K562 (cell line): ENCODE data around the gene ATP5MG. TPM values are rescaled to one million over a fixed set of nuclear protein-coding genes. Genes with fewer than 3 reads are reported as not detected.

ENCODE experiments used
- BDP1 ChIP-seq: IDR thresholded peaks from 3 replicates; pipeline ENCODE4 v1.6.1; 2011; ENCODE audit not compliant: insufficient read length, insufficient read depth
- EHMT2 ChIP-seq: fragments of 450-650 bp; IDR thresholded peaks from 2 replicates; pipeline ENCODE4 v1.6.1; 2018; ENCODE audit warnings: antibody characterized with exemption
- ELF1 ChIP-seq: fragments of 200-800 bp; sonication (Bioruptor generic); IDR thresholded peaks from 2 replicates; pipeline ENCODE4 v1.6.1; 2016; ENCODE audit warnings: missing genetic modification characterization, missing compliant biosample characterization
- HDAC2 ChIP-seq: fragments of 450-650 bp; IDR thresholded peaks from 2 replicates; pipeline ENCODE4 v1.6.1; 2016; ENCODE audit warnings: mild to moderate bottlenecking
- HNRNPLL ChIP-seq: fragments of 200-400 bp; formaldehyde crosslinking; IDR thresholded peaks from 2 replicates; pipeline ENCODE4 v1.6.1; 2017; ENCODE audit warnings: low read length, low read depth, mild to moderate bottlenecking; ENCODE audit not compliant: poor library complexity, severe bottlenecking
- KLF10 ChIP-seq: fragments of 250-450 bp; sonication (Bioruptor Pico); IDR thresholded peaks from 2 replicates; pipeline ENCODE4 v1.6.1; 2021; ENCODE audit warnings: matching md5 sums
- MAFK ChIP-seq: IDR thresholded peaks from 2 replicates; pipeline ENCODE4 v1.6.1; 2011; ENCODE audit warnings: low read length, improper control_type of control experiment
- MBD2 ChIP-seq: sonication (generic); IDR thresholded peaks from 2 replicates; pipeline ENCODE4 v1.6.1; 2016; ENCODE audit warnings: low read depth, borderline replicate concordance
- NR3C1 ChIP-seq: sonication (generic); formaldehyde crosslinking; IDR thresholded peaks from 2 replicates; pipeline ENCODE4 v1.8.1; 2022; ENCODE audit warnings: missing genetic modification reagents
- PHB2 ChIP-seq: fragments of 450-650 bp; IDR thresholded peaks from 2 replicates; pipeline ENCODE4 v1.6.1; 2017; ENCODE audit warnings: low read depth
- RUNX1 ChIP-seq: sonication (generic); IDR thresholded peaks from 2 replicates; pipeline ENCODE4 v1.6.1; 2016; ENCODE audit warnings: antibody characterized with exemption, low read depth
- SUPT5H ChIP-seq: fragments of 450-650 bp; IDR thresholded peaks from 2 replicates; pipeline ENCODE4 v1.6.1; 2016
- ZBTB7A ChIP-seq: IDR thresholded peaks from 2 replicates; pipeline ENCODE4 v1.6.1; 2011; ENCODE audit warnings: low read depth, mild to moderate bottlenecking, low read length, moderate library complexity, borderline replicate concordance; ENCODE audit not compliant: control insufficient read depth
- ZNF224 ChIP-seq: sonication (generic); formaldehyde crosslinking; IDR thresholded peaks from 2 replicates; pipeline ENCODE4 v1.8.0; 2022; ENCODE audit warnings: mild to moderate bottlenecking, missing genetic modification reagents
- ZNF263 ChIP-seq: sonication (generic); formaldehyde crosslinking; IDR thresholded peaks from 2 replicates; pipeline ENCODE4 v1.8.0; 2022; ENCODE audit warnings: mild to moderate bottlenecking, missing genetic modification reagents, borderline replicate concordance
- ZNF324 ChIP-seq: fragments of 250-450 bp; sonication (Bioruptor Pico); IDR thresholded peaks from 2 replicates; pipeline ENCODE4 v1.4.0; 2020; ENCODE audit warnings: mild to moderate bottlenecking
- ZNF764 ChIP-seq: fragments of 250-450 bp; sonication (Bioruptor Pico); IDR thresholded peaks from 2 replicates; pipeline ENCODE4 v1.4.0; 2020; ENCODE audit warnings: low read depth, mild to moderate bottlenecking, moderate library complexity
- ZSCAN32 ChIP-seq: fragments of 450-650 bp; formaldehyde crosslinking; IDR thresholded peaks from 2 replicates; pipeline ENCODE4 v1.4.0; 2020; ENCODE audit warnings: mild to moderate bottlenecking, moderate library complexity
- ZZZ3 ChIP-seq: fragments of 450-650 bp; IDR thresholded peaks from 2 replicates; pipeline ENCODE4 v1.6.1; 2016; ENCODE audit warnings: antibody characterized with exemption, mild to moderate bottlenecking, moderate library complexity
- polyA plus RNA-seq, 8 experiments: library from polyadenylated mRNA; depleted of rRNA in 4 of 8; stranded (reverse) in 5 of 8; unstranded in 3 of 8; fragments of >200 nt; fragmentation: Nextera tagmentation in 2 of 8; fragmentation: Illumina TruSeq in 1 of 8; extraction: Ambion mirVana in 2 of 8; extraction: Trizol in 1 of 8; gene quantifications; 2 replicates each; pipeline versions ENCODE4 v1.2.1 to v1.2.3, GENCODE V29; 2011 to 2014; ENCODE audit warnings: inconsistent platforms in 1 of 8, missing spikeins in 1 of 8
- total RNA-seq, 7 experiments: library from RNA; depleted of rRNA in 6 of 7; stranded (reverse); fragments of >200 nt in 6 of 7; fragmentation: Illumina TruSeq in 2 of 7; extraction: Trizol in 2 of 7; gene quantifications; 2 replicates each; pipeline versions ENCODE4 v1.2.1 to v1.2.3, GENCODE V29; 2011 to 2021; ENCODE audit warnings: low replicate concordance in 1 of 7
- TF ChIP-seq, protein P1 (sequence below): fragments of 450-650 bp; formaldehyde crosslinking; conservative IDR thresholded peaks from 2 replicates; pipeline ENCODE4 v1.4.0; 2022; ENCODE audit warnings: mild to moderate bottlenecking, missing genetic modification characterization
- TF ChIP-seq, protein P2 (sequence below): fragments of 250-450 bp; sonication (Bioruptor Pico); IDR thresholded peaks from 2 replicates; pipeline ENCODE4 v1.8.0; 2021; ENCODE audit warnings: borderline replicate concordance, mild to moderate bottlenecking, moderate library complexity; ENCODE audit not compliant: poor library complexity, severe bottlenecking
- TF ChIP-seq, protein P3 (sequence below): fragments of 250-450 bp; sonication (Bioruptor Pico); IDR thresholded peaks from 2 replicates; pipeline ENCODE4 v1.6.1; 2021; ENCODE audit warnings: mild to moderate bottlenecking
- TF ChIP-seq, protein P4 (sequence below): fragments of 450-650 bp; formaldehyde crosslinking; IDR thresholded peaks from 2 replicates; pipeline ENCODE4 v1.4.0; 2020; ENCODE audit warnings: mild to moderate bottlenecking, moderate library complexity
- TF ChIP-seq, protein P5 (sequence below): fragments of 200-800 bp; sonication (Bioruptor generic); IDR thresholded peaks from 2 replicates; pipeline ENCODE4 v1.6.1; 2017; ENCODE audit warnings: missing genetic modification characterization, missing compliant biosample characterization
- TF ChIP-seq, protein P6 (sequence below): fragments of 450-650 bp; IDR thresholded peaks from 2 replicates; pipeline ENCODE4 v1.6.1; 2018; ENCODE audit warnings: mild to moderate bottlenecking, low read depth; ENCODE audit not compliant: partially characterized antibody

Gene ATP5MG
- total and polyA plus RNA-seq, 9 of the 15 experiments (the other 6 are each of a cell fraction or from before 2014, with no cell fraction given) = 301 to 2,138 (median 434) TPM

DNA sequence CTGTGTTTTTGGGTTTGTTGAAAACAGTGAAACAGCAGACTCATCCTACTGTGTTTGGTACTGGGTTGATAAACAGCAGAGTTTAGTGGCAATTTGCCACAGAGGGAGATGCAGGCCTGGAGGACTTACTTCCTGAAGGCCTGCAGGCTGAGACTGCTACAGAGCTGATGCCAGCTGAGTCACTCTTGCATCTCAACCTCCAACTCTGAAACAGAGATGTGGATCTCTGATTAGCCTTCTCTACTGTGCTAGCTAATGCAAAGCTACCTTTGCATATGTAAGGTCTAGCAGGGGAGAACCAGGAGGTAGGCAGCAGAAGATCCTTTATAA, 14.3 kb downstream of the ATP5MG start (continued):
- TF ChIP-seq ZNF324 = no peak; the same call in 1 of the 2 replicates
- TF ChIP-seq ZZZ3 = no peak
- TF ChIP-seq, protein P1, sequence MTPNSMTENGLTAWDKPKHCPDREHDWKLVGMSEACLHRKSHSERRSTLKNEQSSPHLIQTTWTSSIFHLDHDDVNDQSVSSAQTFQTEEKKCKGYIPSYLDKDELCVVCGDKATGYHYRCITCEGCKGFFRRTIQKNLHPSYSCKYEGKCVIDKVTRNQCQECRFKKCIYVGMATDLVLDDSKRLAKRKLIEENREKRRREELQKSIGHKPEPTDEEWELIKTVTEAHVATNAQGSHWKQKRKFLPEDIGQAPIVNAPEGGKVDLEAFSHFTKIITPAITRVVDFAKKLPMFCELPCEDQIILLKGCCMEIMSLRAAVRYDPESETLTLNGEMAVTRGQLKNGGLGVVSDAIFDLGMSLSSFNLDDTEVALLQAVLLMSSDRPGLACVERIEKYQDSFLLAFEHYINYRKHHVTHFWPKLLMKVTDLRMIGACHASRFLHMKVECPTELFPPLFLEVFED = no peak
- TF ChIP-seq MBD2 = peak; percentile 51; the same call in 1 of the 2 replicates
- TF ChIP-seq RUNX1 = peak; percentile 57; the same call in 1 of the 2 replicates
- TF ChIP-seq ZNF224 = no peak
- peak; percentile 99 for TF ChIP-seq HDAC2
- TF ChIP-seq HNRNPLL = no peak
- TF ChIP-seq, protein P2, sequence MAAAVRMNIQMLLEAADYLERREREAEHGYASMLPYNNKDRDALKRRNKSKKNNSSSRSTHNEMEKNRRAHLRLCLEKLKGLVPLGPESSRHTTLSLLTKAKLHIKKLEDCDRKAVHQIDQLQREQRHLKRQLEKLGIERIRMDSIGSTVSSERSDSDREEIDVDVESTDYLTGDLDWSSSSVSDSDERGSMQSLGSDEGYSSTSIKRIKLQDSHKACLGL (CRISPR knock-in tag) = no peak
- TF ChIP-seq, protein P3, sequence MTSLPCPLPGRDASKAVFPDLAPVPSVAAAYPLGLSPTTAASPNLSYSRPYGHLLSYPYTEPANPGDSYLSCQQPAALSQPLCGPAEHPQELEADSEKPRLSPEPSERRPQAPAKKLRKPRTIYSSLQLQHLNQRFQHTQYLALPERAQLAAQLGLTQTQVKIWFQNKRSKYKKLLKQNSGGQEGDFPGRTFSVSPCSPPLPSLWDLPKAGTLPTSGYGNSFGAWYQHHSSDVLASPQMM (CRISPR knock-in tag) = no peak
- TF ChIP-seq ZNF764 (CRISPR knock-in tag) = no peak
- TF ChIP-seq MAFK = peak; percentile 89
- TF ChIP-seq NR3C1 (CRISPR knock-in tag) = no peak
- TF ChIP-seq ZNF263 = peak; percentile 63; the same call in 1 of the 2 replicates
- TF ChIP-seq, protein P4, sequence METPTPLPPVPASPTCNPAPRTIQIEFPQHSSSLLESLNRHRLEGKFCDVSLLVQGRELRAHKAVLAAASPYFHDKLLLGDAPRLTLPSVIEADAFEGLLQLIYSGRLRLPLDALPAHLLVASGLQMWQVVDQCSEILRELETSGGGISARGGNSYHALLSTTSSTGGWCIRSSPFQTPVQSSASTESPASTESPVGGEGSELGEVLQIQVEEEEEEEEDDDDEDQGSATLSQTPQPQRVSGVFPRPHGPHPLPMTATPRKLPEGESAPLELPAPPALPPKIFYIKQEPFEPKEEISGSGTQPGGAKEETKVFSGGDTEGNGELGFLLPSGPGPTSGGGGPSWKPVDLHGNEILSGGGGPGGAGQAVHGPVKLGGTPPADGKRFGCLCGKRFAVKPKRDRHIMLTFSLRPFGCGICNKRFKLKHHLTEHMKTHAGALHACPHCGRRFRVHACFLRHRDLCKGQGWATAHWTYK (CRISPR knock-in tag) = peak; percentile 95
- TF ChIP-seq ZBTB7A = no peak
- peak; percentile 84 for TF ChIP-seq EHMT2
- TF ChIP-seq PHB2 = no peak
- no peak for TF ChIP-seq BDP1
- no peak for TF ChIP-seq KLF10 (CRISPR knock-in tag)
- TF ChIP-seq ZSCAN32 (CRISPR knock-in tag) = no peak
- no peak for TF ChIP-seq SUPT5H
- TF ChIP-seq, protein P5, sequence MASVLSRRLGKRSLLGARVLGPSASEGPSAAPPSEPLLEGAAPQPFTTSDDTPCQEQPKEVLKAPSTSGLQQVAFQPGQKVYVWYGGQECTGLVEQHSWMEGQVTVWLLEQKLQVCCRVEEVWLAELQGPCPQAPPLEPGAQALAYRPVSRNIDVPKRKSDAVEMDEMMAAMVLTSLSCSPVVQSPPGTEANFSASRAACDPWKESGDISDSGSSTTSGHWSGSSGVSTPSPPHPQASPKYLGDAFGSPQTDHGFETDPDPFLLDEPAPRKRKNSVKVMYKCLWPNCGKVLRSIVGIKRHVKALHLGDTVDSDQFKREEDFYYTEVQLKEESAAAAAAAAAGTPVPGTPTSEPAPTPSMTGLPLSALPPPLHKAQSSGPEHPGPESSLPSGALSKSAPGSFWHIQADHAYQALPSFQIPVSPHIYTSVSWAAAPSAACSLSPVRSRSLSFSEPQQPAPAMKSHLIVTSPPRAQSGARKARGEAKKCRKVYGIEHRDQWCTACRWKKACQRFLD (CRISPR knock-in tag) = peak; percentile 86; the same call in 1 of the 2 replicates
- TF ChIP-seq, protein P6, sequence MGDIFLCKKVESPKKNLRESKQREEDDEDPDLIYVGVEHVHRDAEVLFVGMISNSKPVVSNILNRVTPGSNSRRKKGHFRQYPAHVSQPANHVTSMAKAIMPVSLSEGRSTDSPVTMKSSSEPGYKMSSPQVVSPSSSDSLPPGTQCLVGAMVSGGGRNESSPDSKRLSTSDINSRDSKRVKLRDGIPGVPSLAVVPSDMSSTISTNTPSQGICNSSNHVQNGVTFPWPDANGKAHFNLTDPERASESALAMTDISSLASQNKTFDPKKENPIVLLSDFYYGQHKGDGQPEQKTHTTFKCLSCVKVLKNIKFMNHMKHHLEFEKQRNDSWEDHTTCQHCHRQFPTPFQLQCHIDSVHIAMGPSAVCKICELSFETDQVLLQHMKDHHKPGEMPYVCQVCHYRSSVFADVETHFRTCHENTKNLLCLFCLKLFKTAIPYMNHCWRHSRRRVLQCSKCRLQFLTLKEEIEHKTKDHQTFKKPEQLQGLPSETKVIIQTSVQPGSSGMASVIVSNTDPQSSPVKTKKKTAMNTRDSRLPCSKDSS = no peak
- peak; percentile 95 for TF ChIP-seq ELF1 (tag)
